CD4-positive, alpha-beta T cell treated with Interleukin-12 subunit alpha and Interleukin-12 subunit beta, for 1 hour (primary cell): ENCODE data around the gene TTF1.
A peak's percentile ranks its signal among the peaks of the same experiment; 100 is the strongest.

Experiments used
- DNase-seq: peaks from one replicate; pipeline ENCODE4 v3.0.0-alpha.2; 2020

The TTF1 gene, protein sequence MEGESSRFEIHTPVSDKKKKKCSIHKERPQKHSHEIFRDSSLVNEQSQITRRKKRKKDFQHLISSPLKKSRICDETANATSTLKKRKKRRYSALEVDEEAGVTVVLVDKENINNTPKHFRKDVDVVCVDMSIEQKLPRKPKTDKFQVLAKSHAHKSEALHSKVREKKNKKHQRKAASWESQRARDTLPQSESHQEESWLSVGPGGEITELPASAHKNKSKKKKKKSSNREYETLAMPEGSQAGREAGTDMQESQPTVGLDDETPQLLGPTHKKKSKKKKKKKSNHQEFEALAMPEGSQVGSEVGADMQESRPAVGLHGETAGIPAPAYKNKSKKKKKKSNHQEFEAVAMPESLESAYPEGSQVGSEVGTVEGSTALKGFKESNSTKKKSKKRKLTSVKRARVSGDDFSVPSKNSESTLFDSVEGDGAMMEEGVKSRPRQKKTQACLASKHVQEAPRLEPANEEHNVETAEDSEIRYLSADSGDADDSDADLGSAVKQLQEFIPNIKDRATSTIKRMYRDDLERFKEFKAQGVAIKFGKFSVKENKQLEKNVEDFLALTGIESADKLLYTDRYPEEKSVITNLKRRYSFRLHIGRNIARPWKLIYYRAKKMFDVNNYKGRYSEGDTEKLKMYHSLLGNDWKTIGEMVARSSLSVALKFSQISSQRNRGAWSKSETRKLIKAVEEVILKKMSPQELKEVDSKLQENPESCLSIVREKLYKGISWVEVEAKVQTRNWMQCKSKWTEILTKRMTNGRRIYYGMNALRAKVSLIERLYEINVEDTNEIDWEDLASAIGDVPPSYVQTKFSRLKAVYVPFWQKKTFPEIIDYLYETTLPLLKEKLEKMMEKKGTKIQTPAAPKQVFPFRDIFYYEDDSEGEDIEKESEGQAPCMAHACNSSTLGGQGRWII

DNA sequence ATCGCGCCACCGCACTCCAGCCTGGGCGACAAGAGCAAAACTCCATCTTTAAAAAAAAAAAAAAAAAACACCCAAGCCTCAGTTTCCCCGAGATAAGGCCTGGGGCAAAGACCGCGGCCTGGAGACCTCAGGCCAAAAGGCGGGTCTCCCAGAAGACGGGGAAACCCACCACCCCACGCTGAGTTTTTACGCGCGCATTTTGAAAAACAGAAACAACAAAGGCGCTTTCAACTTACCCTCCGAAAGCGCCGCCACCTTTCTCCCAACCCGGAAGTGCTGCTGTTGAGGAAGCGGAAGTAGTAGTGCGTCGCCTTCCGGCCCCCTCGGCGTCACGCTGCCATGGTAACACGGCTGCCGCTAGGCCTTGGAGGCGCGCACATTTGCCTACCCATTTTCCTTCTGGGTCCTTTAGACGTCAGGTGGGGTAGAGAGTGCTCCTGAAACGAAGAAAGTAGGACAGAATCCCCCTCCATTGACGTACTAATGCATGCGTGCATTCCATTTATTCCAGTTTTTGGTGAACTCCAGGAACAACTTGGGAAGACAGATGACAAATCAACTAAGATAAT, at the start of gene TTF1:
TTF1 (minus strand) TSS at position 287 of the 569 bp plus-strand sequence. CDS start 4,019 bp downstream, outside the sequence.
- peak; percentile 93 for DNase-seq

DNA sequence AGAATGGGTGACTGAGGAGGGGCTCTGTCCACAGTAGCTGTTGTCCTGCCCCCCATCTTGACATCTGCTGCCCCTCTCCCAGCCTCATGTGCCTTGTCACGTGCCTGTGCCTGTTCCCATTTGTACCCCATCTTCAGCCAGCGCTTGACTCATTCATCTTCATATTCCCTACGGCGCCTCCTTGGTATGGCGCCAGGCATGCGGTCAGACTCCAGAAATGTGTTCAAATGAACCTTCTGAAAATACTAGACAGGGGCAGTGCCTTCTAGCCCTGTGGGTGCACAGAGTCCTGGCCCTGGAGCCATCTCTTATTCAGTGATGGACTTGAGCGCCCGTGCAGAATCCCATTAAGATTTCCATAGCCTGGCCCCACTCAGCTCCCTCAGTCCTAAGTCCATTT, 49.6 kb upstream of the TTF1 start:
- DNase-seq = no peak

DNA sequence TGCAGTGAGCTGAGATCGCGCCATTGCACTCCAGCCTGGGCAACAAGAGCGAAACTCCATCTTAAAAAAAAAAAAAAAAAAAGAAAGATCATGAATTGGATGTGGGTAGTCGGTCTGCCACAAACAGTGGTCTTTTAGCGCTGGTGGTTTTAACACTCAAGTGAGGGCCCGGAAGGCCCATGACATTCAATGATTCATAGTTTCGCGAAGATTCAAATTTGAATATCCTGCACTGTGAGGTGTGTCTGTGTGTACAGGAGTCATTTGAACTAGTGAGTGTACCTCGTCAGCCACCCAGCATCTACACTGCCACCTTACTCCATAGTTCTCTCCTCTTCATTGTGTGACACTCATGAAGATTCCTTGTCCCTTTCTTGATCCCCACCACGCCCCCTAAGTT, 44.6 kb upstream of the TTF1 start:
- DNase-seq = peak; percentile 49

DNA sequence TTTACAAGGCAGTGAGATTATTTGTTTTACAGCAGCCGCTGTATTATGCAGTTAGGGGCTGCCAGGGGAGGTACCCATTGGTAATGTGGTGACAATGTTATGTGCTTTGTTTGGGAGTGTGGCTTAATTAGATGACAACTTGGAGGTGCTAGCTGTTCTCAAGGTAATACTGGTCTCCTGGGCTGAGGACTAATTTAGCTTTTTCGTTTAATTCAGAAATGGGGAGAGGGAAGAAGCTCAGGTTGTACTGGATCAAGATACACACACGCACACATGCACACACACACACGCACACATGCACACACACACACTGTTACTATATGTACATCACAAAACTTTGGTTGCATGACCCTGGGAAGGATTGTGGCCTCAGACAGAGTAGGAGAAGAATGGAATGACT, 41.3 kb upstream of the TTF1 start:
- DNase-seq = no peak

DNA sequence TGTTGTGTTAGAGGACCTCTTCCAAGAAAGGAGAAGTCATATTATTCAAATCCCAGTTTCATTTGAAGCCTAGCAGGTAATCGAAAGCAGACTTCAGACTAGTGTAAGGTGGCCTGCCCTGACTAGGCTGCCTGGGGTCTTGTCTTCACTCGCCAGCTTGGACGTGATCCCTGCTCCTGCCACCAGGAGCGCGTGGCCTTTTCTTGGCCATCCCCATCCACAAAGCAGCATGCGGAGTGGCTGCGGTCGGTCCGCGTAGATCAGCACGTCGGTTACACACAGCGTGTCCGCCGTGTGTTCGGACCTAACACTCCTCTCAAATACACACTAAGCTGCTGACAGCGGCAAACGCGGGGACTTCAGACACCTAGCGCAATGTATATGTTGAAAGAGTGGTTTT, 40.7 kb upstream of the TTF1 start:
- no peak for DNase-seq

DNA sequence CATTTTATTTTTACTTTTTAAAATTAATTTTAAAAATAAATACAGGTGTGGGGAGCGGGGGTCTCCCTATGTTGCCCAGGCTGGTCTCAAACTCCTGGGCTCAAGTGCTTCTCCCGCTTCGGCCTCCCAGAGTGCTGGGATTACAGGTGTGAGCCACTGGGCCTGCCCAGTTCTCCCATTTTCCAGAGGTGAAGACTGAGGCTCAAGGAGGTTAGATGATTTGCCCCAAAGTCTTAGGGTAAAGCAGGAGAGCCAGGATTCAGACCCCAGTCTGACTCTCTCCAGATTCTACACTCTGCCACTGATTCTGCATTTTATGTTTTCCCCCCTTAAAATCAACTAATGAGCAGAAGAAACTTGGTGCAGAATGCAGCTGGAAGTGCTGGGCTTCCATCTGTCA, 40.2 kb upstream of the TTF1 start:
- DNase-seq = no peak

DNA sequence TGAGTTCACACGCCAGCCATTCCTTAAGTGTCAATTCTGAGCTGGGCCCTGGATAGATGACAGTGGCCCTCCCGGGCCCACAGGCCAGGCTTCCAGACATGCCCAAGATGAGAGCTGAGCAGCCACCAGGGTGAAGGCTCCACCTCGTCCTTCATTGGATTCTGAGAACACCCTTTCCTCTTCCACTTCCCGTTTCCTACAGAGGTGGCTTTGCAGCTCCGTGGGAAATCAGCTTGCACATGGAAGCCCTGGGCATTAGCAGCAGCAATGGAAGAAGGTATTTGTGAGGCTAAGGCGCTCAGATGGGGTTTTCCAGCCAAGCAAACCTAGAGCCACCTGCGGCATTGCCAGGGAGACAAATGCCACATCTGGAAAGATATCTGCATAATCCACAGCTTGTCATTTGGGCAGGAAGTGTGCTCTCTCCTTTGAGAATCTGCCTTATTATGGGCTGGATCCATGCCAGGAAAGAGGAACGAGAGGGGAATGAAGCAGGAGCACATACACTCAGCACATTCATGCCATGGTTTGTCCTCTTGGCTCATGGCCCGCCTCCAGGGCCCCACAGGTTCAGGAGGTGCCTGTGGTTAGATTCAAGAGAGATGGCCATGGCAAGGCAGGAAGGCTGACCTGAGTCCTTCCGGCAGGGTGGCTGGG, 37.4 kb upstream of the TTF1 start:
- DNase-seq = no peak

DNA sequence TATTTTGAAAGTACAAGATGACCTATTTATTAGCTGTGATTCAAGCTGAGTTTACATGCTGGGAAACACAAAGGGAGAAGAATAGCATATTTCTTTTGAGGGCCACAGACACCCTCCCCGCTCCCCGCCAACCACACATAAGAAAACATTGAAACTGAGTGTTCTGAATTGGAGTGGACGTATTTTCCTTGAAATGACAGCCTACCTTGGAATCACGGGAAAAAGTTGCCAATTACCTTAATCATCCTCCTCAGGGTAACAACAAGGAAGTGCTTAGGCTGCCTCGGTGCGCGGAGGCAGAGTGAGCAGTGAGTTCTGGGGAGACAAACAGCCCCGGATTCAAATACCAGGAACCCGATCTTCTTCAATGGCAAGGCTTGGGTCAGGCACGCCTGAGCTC, 34.8 kb upstream of the TTF1 start:
- DNase-seq = no peak

DNA sequence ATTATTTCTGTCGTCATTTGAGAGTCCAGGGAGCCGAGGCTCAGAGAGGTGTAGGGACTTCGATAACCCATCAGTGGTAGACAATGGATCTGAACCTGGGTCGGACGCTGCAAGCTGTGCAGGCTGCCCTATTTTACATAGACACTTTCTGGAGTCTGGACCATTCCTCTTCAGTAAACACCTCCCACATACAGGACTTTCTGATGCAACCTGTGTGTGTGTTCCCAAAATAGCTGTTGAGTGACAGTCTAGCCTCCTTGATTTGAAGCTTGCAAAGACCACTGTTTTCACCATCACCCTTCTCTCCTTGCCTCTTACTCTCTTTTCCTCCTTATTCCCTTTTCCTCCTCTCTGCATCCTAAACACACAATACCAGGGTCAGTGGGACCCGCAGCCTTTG, 34.1 kb upstream of the TTF1 start:
- no peak for DNase-seq

DNA sequence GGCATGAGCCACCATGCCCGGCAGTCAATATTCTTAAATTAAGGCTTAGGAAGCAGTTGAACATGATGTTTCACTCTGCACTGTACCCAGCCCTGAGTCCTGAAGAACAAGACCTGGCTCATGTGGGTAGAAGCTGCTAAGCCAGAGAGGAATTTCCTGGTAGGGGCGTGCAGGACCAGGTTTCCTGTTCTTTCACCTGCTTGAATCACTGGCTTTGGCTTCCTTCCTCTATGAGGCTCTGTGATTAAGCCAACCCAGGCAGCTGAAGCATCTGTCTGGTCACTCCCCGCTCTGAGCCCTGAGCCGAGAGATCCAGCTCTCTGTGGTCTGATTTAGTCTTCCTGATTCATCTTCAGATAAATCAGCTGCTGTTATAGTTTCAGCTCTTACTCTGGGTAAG, 32.5 kb upstream of the TTF1 start:
- DNase-seq = no peak

DNA sequence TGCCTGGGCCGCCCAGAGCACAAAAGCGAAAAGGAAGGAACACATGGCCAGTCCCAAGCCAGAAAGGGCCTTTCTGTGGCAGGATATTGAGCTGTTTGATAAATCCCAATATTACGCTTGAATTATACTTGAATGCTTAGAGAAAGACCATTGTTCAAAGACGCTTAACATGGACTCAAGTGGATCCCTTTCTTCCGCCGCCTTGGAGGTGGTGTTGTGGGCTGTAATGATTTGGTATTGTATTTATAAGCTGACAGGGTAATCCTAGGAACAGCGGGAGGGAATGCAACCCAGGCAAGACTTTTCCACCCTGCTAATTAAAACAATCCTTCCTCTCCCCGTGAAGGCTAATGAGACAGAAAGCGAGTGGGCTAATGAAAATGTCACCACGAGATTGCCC, 28.2 kb upstream of the TTF1 start:
- DNase-seq = no peak

DNA sequence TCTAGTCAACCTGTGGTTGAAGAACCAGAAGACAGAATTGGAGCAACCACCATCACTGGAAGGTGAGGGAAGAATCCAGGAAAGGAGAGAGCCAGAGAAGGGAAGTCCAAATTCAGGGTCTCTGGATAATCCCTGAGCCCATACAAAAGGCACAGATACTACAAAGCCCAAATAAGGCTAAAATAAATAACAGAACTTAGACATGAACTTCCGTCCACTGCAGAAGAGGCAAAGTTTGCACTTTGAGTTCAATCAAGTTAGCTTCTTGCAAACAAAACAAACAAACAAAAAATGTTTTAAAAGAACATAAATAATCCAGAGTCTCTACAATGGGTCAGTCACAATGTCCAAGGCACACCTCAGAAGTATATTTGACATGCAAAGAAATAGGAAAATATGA, 24.4 kb upstream of the TTF1 start:
- no peak for DNase-seq

DNA sequence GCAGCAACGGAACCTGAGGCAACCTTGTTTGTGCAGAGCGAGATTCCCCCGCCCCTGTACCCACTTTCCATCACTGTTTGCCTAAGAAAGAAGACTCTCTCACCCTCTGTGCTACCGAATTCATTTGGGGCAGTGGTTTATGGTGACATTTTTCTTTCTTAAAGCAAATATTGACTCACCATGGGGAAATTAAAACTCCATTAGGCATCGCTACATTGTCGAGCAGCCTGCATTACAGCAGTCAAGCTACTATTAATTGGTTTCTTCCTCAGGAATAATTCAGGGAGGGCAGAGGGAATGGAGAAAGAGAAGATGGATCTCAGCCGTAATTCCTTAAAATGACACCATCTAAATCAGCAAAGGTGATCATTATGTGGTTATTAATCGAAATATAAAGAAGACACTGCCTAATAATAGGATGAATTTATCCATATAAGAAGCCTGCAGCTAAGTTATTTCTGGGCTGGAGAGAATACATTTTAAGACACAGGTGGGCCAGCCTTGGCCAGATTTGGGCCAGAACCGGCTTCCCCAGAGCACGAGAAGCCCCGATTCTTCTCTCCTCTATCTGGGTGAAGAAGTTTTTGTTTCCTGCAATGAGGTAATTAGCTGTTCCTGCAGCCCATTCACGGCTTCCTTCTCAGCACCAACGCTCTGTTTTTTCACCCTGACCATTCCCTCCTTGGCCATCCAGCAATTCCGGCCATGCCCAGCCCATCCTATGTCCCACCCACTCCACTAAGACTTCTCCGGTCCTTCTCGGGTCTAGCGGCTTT, 20.2 kb upstream of the TTF1 start:
- DNase-seq = no peak

DNA sequence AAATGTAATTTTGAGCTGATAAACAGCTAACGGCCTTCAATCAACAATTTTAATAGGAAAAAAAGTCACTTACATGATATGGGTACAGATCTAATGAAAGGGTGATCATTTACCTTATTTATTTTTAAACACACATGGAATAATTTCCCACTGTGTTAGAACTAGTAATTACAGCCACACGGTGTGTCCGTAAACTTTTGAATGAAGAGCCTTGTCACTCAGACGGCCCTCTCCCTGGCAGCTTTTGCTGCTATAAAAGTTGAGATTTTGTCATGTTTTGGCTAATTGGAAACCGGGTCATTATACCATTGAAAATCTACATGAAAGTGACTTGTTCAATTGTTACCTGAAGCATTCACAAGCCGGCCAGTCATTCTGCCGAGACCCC, 19.0 kb upstream of the TTF1 start:
- no peak for DNase-seq

DNA sequence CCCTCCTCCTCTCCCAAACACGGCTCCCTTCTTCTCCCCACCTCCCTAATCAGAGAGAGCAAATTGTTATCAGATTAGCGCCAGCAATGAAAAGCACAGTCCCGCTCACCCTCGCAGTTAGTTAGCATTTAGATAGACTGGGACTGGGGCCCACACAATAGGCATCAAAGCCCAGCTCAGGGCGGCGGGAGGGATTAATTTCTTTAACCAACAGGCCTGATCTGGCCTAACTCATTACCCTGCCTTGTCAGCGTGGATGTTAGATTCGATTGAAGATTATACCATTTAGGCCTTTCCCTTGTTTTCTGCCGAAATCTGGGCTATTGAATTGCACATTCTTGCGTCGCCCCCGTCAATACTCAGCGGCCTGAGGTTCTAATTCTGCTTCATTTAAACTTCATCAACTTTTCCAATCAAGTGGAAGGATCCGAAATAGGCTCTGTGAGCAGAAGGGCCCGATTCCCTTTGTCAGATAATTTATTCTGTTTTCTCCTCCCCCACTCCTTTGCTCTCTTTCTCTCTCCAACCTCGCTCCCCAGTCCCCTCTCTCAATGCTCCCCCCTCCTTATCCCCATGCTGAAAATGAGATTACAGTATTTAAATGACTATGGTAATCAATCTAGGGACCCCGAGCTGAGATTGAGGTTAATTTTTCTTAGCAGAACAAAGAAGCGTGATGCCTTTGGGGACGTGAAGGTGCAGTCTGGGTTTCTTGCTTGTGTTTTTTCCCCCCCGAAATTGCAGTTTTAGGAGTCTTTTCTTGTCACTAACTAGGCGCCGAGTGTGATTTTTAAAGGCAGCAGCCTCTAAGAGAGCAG, 18.4 kb upstream of the TTF1 start:
- no peak for DNase-seq

DNA sequence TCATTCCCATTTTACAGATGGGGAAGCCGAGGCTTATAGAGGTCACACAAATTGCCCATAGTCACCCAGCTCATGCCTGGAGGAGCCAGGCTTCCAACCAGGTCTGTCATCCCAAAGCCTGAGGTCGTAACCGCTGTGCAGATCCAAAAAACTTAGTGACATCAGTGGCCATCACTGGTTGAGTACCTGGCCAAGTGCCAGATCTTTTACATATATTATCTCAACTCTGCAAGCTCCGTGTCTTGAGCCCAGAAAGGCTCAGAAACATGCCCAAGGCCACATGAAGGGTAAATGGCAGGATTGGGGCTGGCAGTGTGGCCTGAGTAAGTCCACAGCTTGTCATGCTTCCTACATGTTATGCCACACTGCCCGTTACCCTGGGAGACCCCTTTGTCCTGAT, 16.9 kb upstream of the TTF1 start:
- no peak for DNase-seq

DNA sequence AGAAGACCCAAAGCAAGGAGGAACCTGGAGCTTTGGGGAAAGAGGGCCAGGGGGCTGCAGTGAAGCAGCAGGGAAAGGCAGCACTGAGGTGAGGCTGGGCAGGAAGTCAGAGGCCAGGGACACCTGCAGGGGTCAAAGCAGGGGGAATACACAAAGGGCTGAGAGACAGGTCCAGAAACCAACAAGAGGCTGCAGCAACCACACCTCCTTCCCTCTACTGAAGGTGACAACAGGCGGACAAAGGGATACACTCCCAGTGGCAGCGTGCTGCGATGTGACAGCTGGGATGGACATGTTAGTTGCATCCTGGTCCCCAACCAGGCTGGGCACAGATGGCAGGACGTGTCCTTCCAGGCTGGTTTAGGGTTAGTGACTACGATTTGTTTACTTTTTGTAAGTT, 15.9 kb upstream of the TTF1 start:
- no peak for DNase-seq

DNA sequence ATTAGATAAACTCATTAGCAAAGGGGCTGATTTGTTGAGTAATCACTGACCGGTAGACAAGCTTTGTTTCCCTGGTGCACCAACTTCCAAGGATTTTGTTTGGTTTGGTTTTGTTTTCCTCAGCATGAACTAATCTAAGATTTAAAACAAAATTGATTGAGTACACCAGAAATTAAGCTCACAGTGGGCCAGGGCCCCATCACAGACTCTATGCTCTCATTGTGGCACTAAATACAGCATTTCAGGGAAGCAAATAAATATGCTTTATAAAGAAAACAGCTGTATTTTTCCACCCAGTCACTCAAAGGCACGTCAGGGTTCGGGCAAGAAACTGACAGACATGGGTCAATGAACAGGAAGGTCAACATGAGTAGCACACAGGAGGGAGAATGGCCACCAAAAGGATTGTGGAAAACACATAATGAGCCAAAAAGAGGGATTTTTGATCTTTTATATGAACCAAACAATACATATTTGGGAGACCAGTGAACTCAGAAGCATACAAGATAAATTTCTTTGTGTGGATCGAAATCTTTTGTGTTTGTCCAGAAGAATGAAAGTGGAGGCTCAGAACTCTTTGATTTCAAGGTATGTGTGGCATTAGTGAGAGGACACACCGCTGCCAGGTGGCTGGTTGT, 12.2 kb upstream of the TTF1 start:
- DNase-seq = no peak

DNA sequence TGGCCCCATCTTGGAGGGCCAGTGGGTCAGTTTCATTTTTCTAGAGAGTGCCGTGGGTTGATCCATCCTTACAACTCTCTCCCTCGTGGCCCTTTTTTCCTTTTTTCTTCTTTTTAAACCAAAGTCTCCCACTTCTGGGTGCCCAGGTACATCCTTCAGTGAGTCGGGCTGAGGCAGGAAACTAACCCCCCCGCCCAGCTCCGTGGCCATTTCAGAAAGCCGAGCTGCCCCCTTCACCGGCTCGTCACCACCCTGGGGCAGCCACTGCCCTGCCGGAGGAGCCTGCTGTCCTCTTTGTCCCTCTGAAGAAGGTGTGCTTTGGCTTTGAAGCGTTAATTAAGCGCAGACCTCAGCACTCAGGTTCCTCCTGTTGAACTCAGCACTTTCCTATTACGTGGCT, 8.5 kb upstream of the TTF1 start:
- DNase-seq = no peak

DNA sequence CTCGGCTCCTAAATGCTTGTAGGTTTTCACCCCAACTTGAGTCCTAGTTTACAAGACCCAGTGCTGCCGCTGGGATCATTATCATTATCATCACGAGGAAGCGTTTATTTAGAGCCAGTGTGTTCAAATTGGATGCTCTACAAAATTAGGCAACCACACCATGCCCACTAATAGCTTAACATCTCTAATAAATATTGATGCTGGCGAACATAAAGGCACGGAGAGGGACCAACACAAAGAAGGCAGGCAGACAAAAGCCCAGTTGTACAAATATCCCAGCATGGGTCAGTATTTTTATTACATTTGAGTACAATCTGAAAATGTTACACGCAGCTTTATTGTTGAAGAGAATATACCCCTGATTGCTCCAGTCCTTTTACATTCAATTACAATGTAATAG, 8.1 kb upstream of the TTF1 start:
- no peak for DNase-seq

DNA sequence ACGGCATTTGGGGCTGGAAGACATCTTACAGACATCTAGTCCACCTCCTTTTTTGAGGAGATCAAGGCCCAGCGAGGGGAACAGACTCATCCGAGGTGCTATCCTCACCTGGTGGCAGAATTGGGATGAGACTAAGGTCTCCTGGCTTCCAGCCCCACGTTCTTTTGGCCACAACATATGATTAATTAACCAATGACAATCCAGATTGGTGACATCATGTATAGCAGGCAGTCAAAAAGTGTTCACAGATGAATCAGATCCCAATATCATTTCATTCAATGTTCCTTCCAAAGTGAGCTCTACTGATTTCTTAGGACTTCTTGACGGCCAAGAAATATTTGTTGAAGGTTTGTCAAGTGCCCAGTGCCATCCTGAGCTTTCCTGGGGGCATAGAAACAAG, 7.3 kb upstream of the TTF1 start:
- no peak for DNase-seq
